Lower lobe of right lung (tissue), 2 donors: Measurements from ENCODE around the gene DAPK2. TPM values are rescaled to one million over a fixed set of nuclear protein-coding genes. Genes with fewer than 3 reads are reported as not detected.
A peak's percentile ranks its signal among the peaks of the same experiment; 100 is the strongest.

Experiments used
- ATAC-seq, 2 donors: fragments of 200-7000 bp; cut with Tn5 transposase; one replicate each; pipeline ENCODE4 v1.9.1; 2020 to 2022; ENCODE audit warnings: mild to moderate bottlenecking in 2 of 2, moderate library complexity in 2 of 2
- DNase-seq: peaks from one replicate; pipeline ENCODE4 v3.0.0-alpha.2; 2020
- H3K27ac ChIP-seq: fragments of 200-600 bp; one replicate; pipeline ENCODE4 v1.8.0; 2022
- H3K27me3 ChIP-seq: fragments of 200-600 bp; one replicate; pipeline ENCODE4 v1.8.0; 2022; ENCODE audit warnings: low read depth
- H3K36me3 ChIP-seq: fragments of 200-600 bp; one replicate; pipeline ENCODE4 v1.8.0; 2022; ENCODE audit warnings: mild to moderate bottlenecking
- H3K4me1 ChIP-seq: fragments of 200-600 bp; one replicate; pipeline ENCODE4 v1.8.0; 2022
- H3K4me3 ChIP-seq: fragments of 200-600 bp; one replicate; pipeline ENCODE4 v1.8.0; 2022; ENCODE audit warnings: mild to moderate bottlenecking
- H3K9me3 ChIP-seq: fragments of 200-600 bp; one replicate; pipeline ENCODE4 v1.8.0; 2022
- CTCF ChIP-seq: fragments of 200-600 bp; IDR thresholded peaks from one replicate; pipeline ENCODE4 v1.8.0; 2022; ENCODE audit warnings: antibody characterized with exemption, mild to moderate bottlenecking
- intact Hi-C: fragments of 100-400 bp; cut with DNase I; formaldehyde crosslinking; loops from one replicate; pipeline ENCODE4 v1.11.0; 2022
- total RNA-seq: library from RNA; stranded (reverse); fragmentation: NEBNext Ultra II Directional; extraction: Animal tissue kit (Norgen Biotek cat#: 25700); gene quantifications from one replicate; pipeline ENCODE4 v1.2.1, GENCODE V29; 2021
- donor health status: DM: no; HTN: yes; CAD: no; lungs with severe emphysema.

DAPK2 gene
- total RNA-seq, 1 donor from 2014 or later = 56.8 TPM

DNA sequence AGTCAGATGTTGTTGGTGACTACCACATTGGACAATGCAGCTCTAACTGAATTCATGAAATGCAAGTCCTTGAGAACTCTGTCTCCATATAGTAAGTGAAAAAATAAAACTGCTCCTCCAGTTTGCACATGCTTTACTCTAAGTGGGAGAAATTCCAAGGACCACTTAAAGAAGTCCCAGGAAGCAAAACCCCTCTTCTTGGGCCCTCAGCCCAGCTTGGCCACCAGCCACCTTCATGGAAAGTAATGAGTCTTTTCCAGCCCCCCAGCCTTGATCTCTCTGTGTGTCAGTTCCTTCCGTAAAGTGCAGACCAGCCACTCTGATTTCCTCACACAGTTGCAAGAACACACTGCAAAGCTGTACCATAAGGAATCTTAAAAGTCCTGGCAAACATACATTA, 34.5 kb downstream of the DAPK2 start:
- intact Hi-C loops = no loop called here
- H3K4me1 ChIP-seq = peaks cover 58% of the 10 kb centered on the region
- no peaks in the 10 kb centered on the region for H3K36me3 ChIP-seq
- H3K27me3 ChIP-seq = no peaks in the 10 kb centered on the region
- H3K9me3 ChIP-seq = no peaks in the 10 kb centered on the region
- DNase-seq = no peak
- no peak for TF ChIP-seq CTCF
- H3K4me3 ChIP-seq = no peak overlapping the region
- H3K27ac ChIP-seq = no peak overlapping the region
- ATAC-seq = no peak

GRCh38 chr15:64010719-64011118, 35.6 kb downstream of the DAPK2 start:
- Histone ChIP-seq H3K4me3 (no peak overlapping the region), H3K4me1 (peaks cover 58% of the 10 kb centered on the region), H3K9me3 (no peaks in the 10 kb centered on the region), H3K27me3 (no peaks in the 10 kb centered on the region), H3K27ac (no peak overlapping the region), H3K36me3 (no peaks in the 10 kb centered on the region)
- intact Hi-C loops = no loop called here
- TF ChIP-seq CTCF = no peak
- peak; percentile 76 to 88 for ATAC-seq
- DNase-seq = peak; percentile 69

DNA sequence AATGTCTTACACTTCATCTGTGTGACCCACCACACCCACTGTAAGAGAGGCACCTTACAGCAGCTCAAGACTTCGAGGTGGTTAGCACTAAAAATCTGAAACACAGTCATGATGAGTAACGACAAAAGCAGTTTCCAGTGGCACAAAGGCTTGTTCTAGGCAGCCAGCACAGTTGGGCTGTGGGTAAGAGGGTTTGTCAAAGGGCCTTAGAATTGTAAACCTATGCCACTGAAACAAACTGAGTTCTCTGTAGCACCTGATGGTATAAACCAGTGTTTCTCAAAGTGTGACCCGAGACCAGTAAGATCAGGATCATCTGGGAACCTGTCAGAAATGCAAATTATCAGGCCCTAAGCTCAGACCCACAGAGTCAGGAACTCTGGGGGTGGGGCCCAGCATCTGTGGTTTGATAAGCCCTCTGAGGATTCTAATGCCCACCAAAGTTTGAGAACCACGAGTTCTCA, 36.5 kb downstream of the DAPK2 start:
- no peaks in the 10 kb centered on the region for H3K9me3 ChIP-seq
- peaks cover 58% of the 10 kb centered on the region for H3K4me1 ChIP-seq
- DNase-seq (no peak), ATAC-seq (peak; percentile 3 to 29)
- H3K27me3 ChIP-seq = no peaks in the 10 kb centered on the region
- intact Hi-C loops = no loop called here
- no peak for TF ChIP-seq CTCF
- no peaks in the 10 kb centered on the region for H3K36me3 ChIP-seq
- H3K4me3 ChIP-seq = no peak overlapping the region
- peak overlapping the region; percentile 14 for H3K27ac ChIP-seq

DNA sequence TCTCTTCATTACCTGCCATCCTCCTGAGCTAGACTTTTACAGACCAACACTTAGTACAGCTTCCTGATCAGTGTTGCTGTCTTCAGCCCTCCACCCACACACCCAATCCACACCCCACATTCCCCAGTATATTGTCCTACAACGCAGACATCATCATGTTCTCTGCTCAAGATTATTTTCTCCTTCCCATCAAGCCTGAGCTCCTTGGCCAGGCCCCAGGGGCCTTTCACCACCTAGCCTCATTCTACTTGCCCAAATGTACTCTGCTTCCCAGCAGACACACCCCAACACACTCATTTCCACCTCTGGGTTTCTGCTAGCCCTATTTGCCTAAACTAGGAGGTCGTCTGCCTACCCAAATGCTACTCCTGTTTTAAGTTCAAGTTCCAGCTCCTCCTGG, 37.0 kb downstream of the DAPK2 start:
- DNase-seq (no peak), ATAC-seq (no peak)
- H3K27ac ChIP-seq = peak overlapping the region; percentile 7
- intact Hi-C loops = no loop called here
- H3K9me3 ChIP-seq = no peaks in the 10 kb centered on the region
- H3K27me3 ChIP-seq = no peaks in the 10 kb centered on the region
- H3K4me3 ChIP-seq = no peak overlapping the region
- peaks cover 56% of the 10 kb centered on the region for H3K4me1 ChIP-seq
- TF ChIP-seq CTCF = no peak
- no peaks in the 10 kb centered on the region for H3K36me3 ChIP-seq

DNA sequence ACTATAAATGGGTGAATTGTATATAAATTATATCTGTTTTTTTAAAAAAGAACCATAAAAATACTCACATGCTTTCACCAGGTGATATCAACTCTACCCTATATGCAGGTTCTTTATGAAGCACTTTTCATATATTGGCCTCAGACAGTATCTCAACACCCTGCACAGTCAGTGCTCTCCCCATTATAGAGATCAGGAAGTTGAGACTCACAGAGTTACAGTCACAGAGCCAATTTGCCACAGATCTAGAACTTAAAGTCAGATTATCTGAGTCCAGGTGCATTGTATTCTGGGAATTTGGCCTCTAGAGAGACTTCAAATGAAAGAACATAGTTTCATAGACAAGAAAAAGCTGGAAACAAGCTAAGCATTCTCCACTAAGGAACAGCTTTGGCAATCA, 38.1 kb downstream of the DAPK2 start:
- no peak for ATAC-seq
- H3K36me3 ChIP-seq = no peaks in the 10 kb centered on the region
- no peak overlapping the region for H3K4me3 ChIP-seq
- H3K4me1 ChIP-seq = peaks cover 51% of the 10 kb centered on the region
- TF ChIP-seq CTCF = no peak
- no peaks in the 10 kb centered on the region for H3K9me3 ChIP-seq
- no peaks in the 10 kb centered on the region for H3K27me3 ChIP-seq
- intact Hi-C loops = no loop called here
- DNase-seq = no peak
- H3K27ac ChIP-seq = no peak overlapping the region

DNA sequence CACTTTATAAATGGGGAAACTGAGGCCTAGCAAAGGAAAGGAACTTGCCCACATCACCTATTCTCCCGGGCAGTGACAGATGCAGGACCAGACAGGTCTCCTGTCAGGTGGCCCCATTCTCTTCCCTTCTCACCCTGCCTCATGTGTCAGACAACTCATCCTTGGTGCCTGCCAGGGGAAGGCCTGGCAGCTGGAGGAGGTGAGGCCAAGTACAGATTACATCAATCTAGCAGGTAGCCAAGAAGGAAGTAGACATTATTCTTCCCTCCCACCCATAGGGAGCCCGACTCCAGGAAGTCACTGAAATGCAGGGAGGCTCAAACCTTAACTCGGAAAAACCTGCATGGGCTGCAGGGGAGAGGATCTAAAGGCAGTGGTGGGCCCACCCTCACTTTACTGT, 39.6 kb downstream of the DAPK2 start:
- Histone ChIP-seq H3K4me1 (peaks cover 41% of the 10 kb centered on the region), H3K36me3 (no peaks in the 10 kb centered on the region), H3K27ac (no peak overlapping the region), H3K9me3 (no peaks in the 10 kb centered on the region), H3K27me3 (no peaks in the 10 kb centered on the region), H3K4me3 (no peak overlapping the region)
- DNase-seq = no peak
- no peak for ATAC-seq
- no peak for TF ChIP-seq CTCF
- intact Hi-C loops = no loop called here
